ENCODE measurements around the gene CTSE.

The CTSE gene

GRCh38 chr1:206006946-206007345 is 16.7 kb downstream of the CTSE start:
- Histone ChIP-seq H3K27me3 (peaks cover 7% of the 10 kb centered on the region), H3K36me3 (no peaks in the 10 kb centered on the region), H3K9me3 (no peaks in the 10 kb centered on the region), H3K4me1 (ENCODE audit: control insufficient read depth in 1 of 2, insufficient read depth in 1 of 2, low read depth in 1 of 2, low read length in 1 of 2) (peaks cover 12 to 15% of the 10 kb centered on the region in 2 experiments), H3K4me3 (ENCODE audit: low read depth in 1 of 2, low read length in 1 of 2) (no peak overlapping the region), H3K27ac (no peak overlapping the region)
- no peak for TF ChIP-seq CTCF (IDR thresholded peaks at IDR 0.05)

GRCh38 chr1:206005778-206006180 is 17.9 kb downstream of the CTSE start:
- H3K27ac ChIP-seq: no peak overlapping the region
- H3K4me3 ChIP-seq (ENCODE audit: low read depth in 1 of 2, low read length in 1 of 2): no peak overlapping the region

DNA sequence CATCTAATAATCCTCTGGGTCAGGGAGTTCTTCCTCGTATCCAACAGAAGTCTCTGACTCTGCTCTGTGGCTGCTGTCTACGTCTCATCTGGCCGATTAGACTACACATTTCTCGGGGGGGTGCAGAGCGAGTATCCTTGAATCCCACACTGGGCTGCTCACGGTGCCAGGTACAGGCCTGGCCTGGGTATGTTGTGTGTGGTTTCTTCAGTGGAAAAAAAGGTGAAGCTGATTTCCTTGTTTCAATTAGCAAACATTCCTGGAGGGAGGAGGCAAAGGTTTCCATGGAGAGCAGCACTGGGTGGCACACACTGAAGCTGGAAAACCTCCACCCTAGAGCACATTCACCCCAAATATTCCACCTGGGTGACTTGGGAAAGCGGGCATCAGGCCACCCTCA is 18.5 kb downstream of the CTSE start:
- H3K4me1 ChIP-seq (ENCODE audit: control insufficient read depth in 1 of 2, insufficient read depth in 1 of 2, low read depth in 1 of 2, low read length in 1 of 2): peaks cover 9 to 14% of the 10 kb centered on the region in 2 experiments
- no peak overlapping the region for H3K4me3 ChIP-seq (ENCODE audit: low read depth in 1 of 2, low read length in 1 of 2)
- H3K36me3 ChIP-seq: no peaks in the 10 kb centered on the region
- H3K27ac ChIP-seq: no peak overlapping the region
- peaks cover 7% of the 10 kb centered on the region for H3K27me3 ChIP-seq
- no peaks in the 10 kb centered on the region for H3K9me3 ChIP-seq
- TF ChIP-seq CTCF (IDR thresholded peaks at IDR 0.05): no peak

More at GRCh38 chr1:206005778-206006180, 17.9 kb downstream of the CTSE start:
- Histone ChIP-seq H3K9me3 (no peaks in the 10 kb centered on the region), H3K4me1 (ENCODE audit: control insufficient read depth in 1 of 2, insufficient read depth in 1 of 2, low read depth in 1 of 2, low read length in 1 of 2) (peaks cover 9 to 14% of the 10 kb centered on the region in 2 experiments), H3K36me3 (no peaks in the 10 kb centered on the region), H3K27me3 (peaks cover 7% of the 10 kb centered on the region)
- TF ChIP-seq CTCF (IDR thresholded peaks at IDR 0.05): no peak

DNA sequence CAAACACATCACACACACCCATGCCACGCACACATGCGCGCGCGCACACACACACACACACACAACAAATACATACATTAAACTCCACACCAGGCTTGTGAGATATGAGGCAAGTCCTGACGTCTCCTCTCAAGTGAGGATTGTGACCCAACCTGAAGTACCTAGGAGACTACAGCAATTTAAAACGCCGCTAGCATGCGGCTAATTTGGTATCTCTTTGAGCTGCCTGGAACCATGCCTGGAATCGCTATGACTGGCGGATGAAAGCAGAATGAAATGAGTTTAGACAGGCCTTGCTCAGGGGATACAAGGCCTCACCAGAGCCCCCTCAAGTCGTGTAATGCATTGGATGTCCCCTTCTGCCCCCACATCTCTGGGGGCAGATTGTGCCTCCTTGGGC is 18.9 kb downstream of the CTSE start:
- Histone ChIP-seq H3K4me3 (ENCODE audit: low read depth in 1 of 2, low read length in 1 of 2) (no peak overlapping the region), H3K27ac (no peak overlapping the region), H3K36me3 (no peaks in the 10 kb centered on the region), H3K27me3 (peaks cover 7% of the 10 kb centered on the region), H3K4me1 (ENCODE audit: control insufficient read depth in 1 of 2, insufficient read depth in 1 of 2, low read depth in 1 of 2, low read length in 1 of 2) (peaks cover 9 to 14% of the 10 kb centered on the region in 2 experiments), H3K9me3 (no peaks in the 10 kb centered on the region)
- TF ChIP-seq CTCF (IDR thresholded peaks at IDR 0.05): no peak

- H3K4me1 ChIP-seq (ENCODE audit: control insufficient read depth in 1 of 2, insufficient read depth in 1 of 2, low read depth in 1 of 2, low read length in 1 of 2): peaks cover 9 to 14% of the 10 kb centered on the region in 2 experiments
- H3K9me3 ChIP-seq: no peaks in the 10 kb centered on the region
- peaks cover 7% of the 10 kb centered on the region for H3K27me3 ChIP-seq
- TF ChIP-seq CTCF (IDR thresholded peaks at IDR 0.05): no peak
- no peak overlapping the region for H3K4me3 ChIP-seq (ENCODE audit: low read depth in 1 of 2, low read length in 1 of 2)
- H3K27ac ChIP-seq: no peak overlapping the region
- H3K36me3 ChIP-seq: no peaks in the 10 kb centered on the region
Observed at GRCh38 chr1:206003854-206004800, 19.6 kb downstream of the CTSE start.
